Measurements from ENCODE around the gene GPR84. TPM values are rescaled to one million over a fixed set of nuclear protein-coding genes. Genes with fewer than 3 reads are reported as not detected.

GPR84 gene
- total and polyA plus RNA-seq, 2 of the 13 experiments (the other 11 are each of a cell fraction or from before 2014, with no cell fraction given) = not detected

- TF ChIP-seq ZNF770 (CRISPR knock-in tag; IDR thresholded peaks at IDR 0.05) (no peak), KLF16 (CRISPR knock-in tag; IDR thresholded peaks at IDR 0.05) (peak in 1 of 2 experiments; percentile 55; a peak in 2 of 4 replicates), HOXA9 (CRISPR knock-in tag; IDR thresholded peaks at IDR 0.05; ENCODE audit: borderline replicate concordance) (peak; percentile 100), NR2F1 (CRISPR knock-in tag; IDR thresholded peaks at IDR 0.05) (no peak), ZGPAT (CRISPR knock-in tag; IDR thresholded peaks at IDR 0.05) (no peak; the same call in none of the 2 replicates), ATRX (CRISPR knock-in tag; IDR thresholded peaks at IDR 0.05; ENCODE audit: borderline replicate concordance) (no peak), SUZ12 (IDR thresholded peaks at IDR 0.05; ENCODE audit: low read depth, low read length) (no peak), ZNF142 (CRISPR knock-in tag; IDR thresholded peaks at IDR 0.05) (no peak), IRF9 (CRISPR knock-in tag; IDR thresholded peaks at IDR 0.05; ENCODE audit: borderline replicate concordance) (0 out of 2 replicates have a peak, but pooled peaks have one; percentile 22), SIN3A (IDR thresholded peaks at IDR 0.05; ENCODE audit: borderline replicate concordance, low read depth, low read length) (peak; percentile 78; the same call in 1 of the 2 replicates), POGZ (CRISPR knock-in tag; IDR thresholded peaks at IDR 0.05) (peak; percentile 68; the same call in 1 of the 2 replicates), JUN (CRISPR knock-in tag; IDR thresholded peaks at IDR 0.05) (0 out of 2 replicates have a peak, but pooled peaks have one; percentile 24), ZNF576 (CRISPR knock-in tag; IDR thresholded peaks at IDR 0.05) (no peak), ZNF709 (CRISPR knock-in tag; IDR thresholded peaks at IDR 0.05) (no peak), RFXANK (CRISPR knock-in tag; IDR thresholded peaks at IDR 0.05) (peak; percentile 91; the same call in 1 of the 2 replicates), ZNF430 (CRISPR knock-in tag; IDR thresholded peaks at IDR 0.05) (no peak)
Measured at GRCh38 chr12:54358945-54359761, 5.1 kb downstream of the GPR84 start (continued).
